Mesenchymal stem cell (in vitro differentiated cells and primary cell): ENCODE measurements around the gene UGT1A9.

ENCODE experiments used
- DNase-seq: peaks from one replicate; pipeline ENCODE4 v3.0.0-alpha.2; 2013
- H2AFZ ChIP-seq: one replicate; pipeline ENCODE4 v1.6.1; 2013; ENCODE audit warnings: low read depth, mild to moderate bottlenecking, control low read depth, inconsistent platforms, low read length, moderate library complexity
- H2AK5ac ChIP-seq: 2 replicates; pipeline ENCODE4 v1.6.1; 2013; ENCODE audit warnings: low read length, moderate library complexity, mild to moderate bottlenecking, inconsistent platforms; ENCODE audit not compliant: severe bottlenecking
- H2BK120ac ChIP-seq: one replicate; pipeline ENCODE4 v1.6.1; 2013; ENCODE audit warnings: low read depth, mild to moderate bottlenecking, inconsistent platforms, low read length, moderate library complexity
- H2BK12ac ChIP-seq, 2 experiments: one replicate each; pipeline ENCODE4 v1.6.1; 2013; ENCODE audit warnings: inconsistent platforms in 2 of 2, low read length in 2 of 2, mild to moderate bottlenecking in 2 of 2, moderate library complexity in 2 of 2, control low read depth in 1 of 2
- H2BK15ac ChIP-seq: one replicate; pipeline ENCODE4 v1.6.1; 2013; ENCODE audit warnings: mild to moderate bottlenecking, low read depth, inconsistent platforms; ENCODE audit not compliant: poor library complexity, severe bottlenecking
- H2BK5ac ChIP-seq: 2 replicates; pipeline ENCODE4 v1.6.1; 2013; ENCODE audit warnings: low read depth, mild to moderate bottlenecking, low read length, control low read depth, inconsistent platforms; ENCODE audit not compliant: poor library complexity, severe bottlenecking
- H3K14ac ChIP-seq, 2 experiments: one replicate each; pipeline ENCODE4 v1.6.1; 2013; ENCODE audit warnings: inconsistent platforms in 2 of 2, low read length in 2 of 2, control low read depth in 1 of 2, mild to moderate bottlenecking in 1 of 2, moderate library complexity in 1 of 2
- H3K18ac ChIP-seq, 2 experiments: one replicate each; pipeline ENCODE4 v1.6.1; 2013; ENCODE audit warnings: inconsistent platforms in 2 of 2, low read length in 2 of 2, control low read depth in 1 of 2, low read depth in 1 of 2, mild to moderate bottlenecking in 1 of 2
- H3K23ac ChIP-seq, 2 experiments: one replicate each; pipeline ENCODE4 v1.6.1; 2013; ENCODE audit warnings: inconsistent platforms in 2 of 2, low read length in 2 of 2, mild to moderate bottlenecking in 2 of 2, moderate library complexity in 2 of 2, control low read depth in 1 of 2
- H3K27ac ChIP-seq: 2 replicates; pipeline ENCODE4 v1.5.1; 2013; ENCODE audit warnings: mild to moderate bottlenecking, moderate library complexity, low read length, control low read depth, inconsistent platforms; ENCODE audit not compliant: poor library complexity, severe bottlenecking
- H3K27me3 ChIP-seq, 2 experiments: 2 replicates each; pipeline versions ENCODE4 v1.6.1 to v1.7.0; 2013; ENCODE audit warnings: low read length in 2 of 2, mild to moderate bottlenecking in 2 of 2, moderate library complexity in 2 of 2, control low read depth in 1 of 2, inconsistent platforms in 1 of 2; ENCODE audit not compliant: control insufficient read depth in 1 of 2, insufficient read depth in 1 of 2
- H3K36me3 ChIP-seq, 2 experiments: 2 replicates each; pipeline versions ENCODE4 v1.6.1 to v1.7.0; 2013; ENCODE audit warnings: low read length in 2 of 2, control low read depth in 1 of 2, inconsistent platforms in 1 of 2, low read depth in 1 of 2, mild to moderate bottlenecking in 1 of 2; ENCODE audit not compliant: insufficient read depth in 2 of 2, control insufficient read depth in 1 of 2
- H3K4ac ChIP-seq, 2 experiments: one replicate each; pipeline ENCODE4 v1.6.1; 2013; ENCODE audit warnings: inconsistent platforms in 2 of 2, low read length in 2 of 2, mild to moderate bottlenecking in 2 of 2, moderate library complexity in 2 of 2, control low read depth in 1 of 2, low read depth in 1 of 2
- H3K4me1 ChIP-seq: 2 replicates; pipeline ENCODE4 v1.6.1; 2013; ENCODE audit warnings: low read depth, low read length, control low read depth; ENCODE audit not compliant: control insufficient read depth, insufficient read depth
- H3K4me2 ChIP-seq: 2 replicates; pipeline ENCODE4 v1.6.1; 2013; ENCODE audit warnings: low read length, mild to moderate bottlenecking, inconsistent platforms; ENCODE audit not compliant: poor library complexity, severe bottlenecking
- H3K4me3 ChIP-seq, 2 experiments: 2 replicates each; pipeline versions ENCODE4 v1.5.1 to v1.7.0; 2013; ENCODE audit warnings: low read length in 2 of 2, mild to moderate bottlenecking in 2 of 2, control low read depth in 1 of 2, low read depth in 1 of 2; ENCODE audit not compliant: insufficient read depth in 1 of 2
- H3K79me1 ChIP-seq: replicated peaks from 2 replicates; pipeline ENCODE4 v1.6.1; 2013; ENCODE audit warnings: mild to moderate bottlenecking, control low read depth, low read length, inconsistent platforms; ENCODE audit not compliant: poor library complexity, severe bottlenecking
- H3K9ac ChIP-seq: 2 replicates; pipeline ENCODE4 v1.7.0; 2013; ENCODE audit warnings: mild to moderate bottlenecking, low read length, moderate library complexity
- H3K9me3 ChIP-seq: 2 replicates; pipeline ENCODE4 v1.7.0; 2013; ENCODE audit warnings: mild to moderate bottlenecking, low read length; ENCODE audit not compliant: control insufficient read depth
- H4K8ac ChIP-seq: one replicate; pipeline ENCODE4 v1.6.1; 2013; ENCODE audit warnings: inconsistent platforms, mild to moderate bottlenecking, low read length, moderate library complexity
- H4K91ac ChIP-seq: one replicate; pipeline ENCODE4 v1.6.1; 2013; ENCODE audit warnings: mild to moderate bottlenecking, low read length, inconsistent platforms
- WGBS: methylation state at CpG from one replicate; pipeline ENCODE4 v1.1.7; 2013; ENCODE audit warnings: mixed read lengths; 5-methylcytosine and 5-hydroxymethylcytosine counted together

Gene UGT1A9

DNA sequence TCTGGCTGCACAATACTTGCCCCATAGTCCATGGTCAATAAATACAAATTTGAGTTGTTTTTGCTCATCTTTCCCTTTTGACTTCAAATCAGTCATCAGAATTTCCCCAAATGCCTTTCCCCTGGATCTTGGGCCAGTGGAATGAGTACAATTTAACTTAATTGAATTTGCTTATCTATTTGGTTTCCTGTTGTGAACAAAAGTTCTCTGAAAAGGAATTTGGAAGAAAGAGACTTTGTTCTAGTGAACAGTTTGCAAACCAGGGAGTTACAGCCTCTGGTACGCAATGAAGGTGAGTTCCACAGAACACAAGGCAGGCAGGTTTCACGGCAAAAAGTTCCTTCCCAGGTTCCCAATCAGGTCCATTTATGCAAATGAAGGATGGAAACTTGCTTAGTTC is 87.2 kb downstream of the UGT1A9 start:
- Histone ChIP-seq H3K27ac (no peak overlapping the region), H3K9ac (no peak overlapping the region), H3K4me2 (no peak overlapping the region), H3K23ac (no peak overlapping the region), H3K4ac (no peak overlapping the region), H2BK15ac (no peak overlapping the region), H3K4me1 (no peaks in the 10 kb centered on the region), H3K36me3 (no peaks in the 10 kb centered on the region), H3K27me3 (peaks cover 0 to 4% of the 10 kb centered on the region in 2 experiments), H3K79me1 (no peaks in the 10 kb centered on the region), H3K18ac (no peak overlapping the region), H3K9me3 (no peaks in the 10 kb centered on the region), H2BK5ac (no peak overlapping the region), H2AK5ac (no peak overlapping the region), H4K91ac (no peak overlapping the region), H2AFZ (no peak overlapping the region), H3K4me3 (no peak overlapping the region), H3K14ac (no peak overlapping the region), H2BK120ac (no peak overlapping the region), H4K8ac (no peak overlapping the region), H2BK12ac (no peak overlapping the region)
- 91% methylated on average over 2 of the region's 2 CpGs for WGBS
- no peak for DNase-seq

DNA sequence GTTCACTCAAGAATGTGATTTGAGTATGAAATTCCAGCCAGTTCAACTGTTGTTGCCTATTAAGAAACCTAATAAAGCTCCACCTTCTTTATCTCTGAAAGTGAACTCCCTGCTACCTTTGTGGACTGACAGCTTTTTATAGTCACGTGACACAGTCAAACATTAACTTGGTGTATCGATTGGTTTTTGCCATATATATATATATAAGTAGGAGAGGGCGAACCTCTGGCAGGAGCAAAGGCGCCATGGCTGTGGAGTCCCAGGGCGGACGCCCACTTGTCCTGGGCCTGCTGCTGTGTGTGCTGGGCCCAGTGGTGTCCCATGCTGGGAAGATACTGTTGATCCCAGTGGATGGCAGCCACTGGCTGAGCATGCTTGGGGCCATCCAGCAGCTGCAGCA is 88.3 kb downstream of the UGT1A9 start, which contains the start of gene UGT1A1:
Gene UGT1A1, plus strand, starts transcription at position 228 of the 400 bp plus-strand sequence. Its CDS starts 18 bp downstream, at position 246.
- WGBS: 87% methylated on average over 4 of the region's 6 CpGs
- no peak within 1 kb of the TSS for H3K27ac ChIP-seq
- H4K91ac ChIP-seq: no peak within 1 kb of the TSS
- H3K36me3 ChIP-seq: no peaks in the 10 kb centered on the region
- no peak within 1 kb of the TSS for H3K4ac ChIP-seq
- no peaks in the 10 kb centered on the region for H3K79me1 ChIP-seq
- H2AFZ ChIP-seq: no peak within 1 kb of the TSS
- peaks cover 0 to 14% of the 10 kb centered on the region in 2 experiments for H3K27me3 ChIP-seq
- H3K23ac ChIP-seq: no peak within 1 kb of the TSS
- H2BK120ac ChIP-seq: no peak within 1 kb of the TSS
- H4K8ac ChIP-seq: no peak within 1 kb of the TSS
- no peaks in the 10 kb centered on the region for H3K9me3 ChIP-seq
- no peak within 1 kb of the TSS for H3K4me3 ChIP-seq
- no peak within 1 kb of the TSS for H3K4me2 ChIP-seq
- H2BK15ac ChIP-seq: no peak within 1 kb of the TSS
- H3K4me1 ChIP-seq: no peaks in the 10 kb centered on the region
- no peak for DNase-seq
- H3K9ac ChIP-seq: no peak within 1 kb of the TSS
- H3K14ac ChIP-seq: no peak within 1 kb of the TSS
- no peak within 1 kb of the TSS for H3K18ac ChIP-seq
- H2BK12ac ChIP-seq: no peak within 1 kb of the TSS
- H2BK5ac ChIP-seq: no peak within 1 kb of the TSS
- no peak within 1 kb of the TSS for H2AK5ac ChIP-seq

DNA sequence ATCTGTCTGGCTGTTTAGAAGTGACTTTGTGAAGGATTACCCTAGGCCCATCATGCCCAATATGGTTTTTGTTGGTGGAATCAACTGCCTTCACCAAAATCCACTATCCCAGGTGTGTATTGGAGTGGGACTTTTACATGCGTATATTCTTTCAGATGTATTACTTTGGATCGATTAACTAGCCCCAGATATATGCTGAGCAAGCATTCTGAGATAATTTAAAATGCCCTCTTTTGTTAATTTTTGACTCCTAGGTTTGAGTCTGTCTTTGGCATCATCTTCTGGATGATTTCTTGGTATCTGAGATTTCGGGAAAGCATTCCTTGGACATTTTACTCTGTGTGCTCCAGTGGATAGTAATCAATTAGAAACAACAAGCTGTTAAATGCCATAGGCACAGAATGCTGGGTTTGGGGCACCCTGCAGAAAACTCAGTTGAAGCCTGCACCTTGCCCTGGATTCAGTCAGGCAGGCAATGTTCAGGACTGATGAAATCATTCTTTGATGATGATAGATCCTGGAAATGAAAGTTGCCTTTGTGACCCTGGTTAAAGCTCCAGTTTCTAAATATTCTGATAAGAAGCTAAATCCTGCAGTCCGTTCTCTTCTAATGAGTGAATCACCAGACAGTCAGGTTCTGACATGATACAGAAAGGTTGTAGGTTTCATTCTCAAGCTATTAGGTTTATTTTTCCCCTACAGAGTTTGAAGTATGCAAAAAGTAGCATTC is 89.5 kb downstream of the UGT1A9 start:
- H3K14ac ChIP-seq: no peak overlapping the region
- no peaks in the 10 kb centered on the region for H3K79me1 ChIP-seq
- H2BK5ac ChIP-seq: no peak overlapping the region
- no peak overlapping the region for H2BK12ac ChIP-seq
- H2AFZ ChIP-seq: no peak overlapping the region
- no peaks in the 10 kb centered on the region for H3K4me1 ChIP-seq
- H3K4ac ChIP-seq: no peak overlapping the region
- no peak overlapping the region for H3K4me3 ChIP-seq
- H2AK5ac ChIP-seq: no peak overlapping the region
- H3K36me3 ChIP-seq: no peaks in the 10 kb centered on the region
- no peak overlapping the region for H2BK120ac ChIP-seq
- no peak overlapping the region for H3K23ac ChIP-seq
- H3K9me3 ChIP-seq: no peaks in the 10 kb centered on the region
- no peak overlapping the region for H3K18ac ChIP-seq
- H3K4me2 ChIP-seq: no peak overlapping the region
- H4K91ac ChIP-seq: no peak overlapping the region
- H2BK15ac ChIP-seq: no peak overlapping the region
- peaks cover 0 to 18% of the 10 kb centered on the region in 2 experiments for H3K27me3 ChIP-seq
- H3K27ac ChIP-seq: no peak overlapping the region
- 58% methylated on average over 3 of the region's 4 CpGs for WGBS
- no peak overlapping the region for H4K8ac ChIP-seq
- H3K9ac ChIP-seq: no peak overlapping the region
- no peak for DNase-seq

DNA sequence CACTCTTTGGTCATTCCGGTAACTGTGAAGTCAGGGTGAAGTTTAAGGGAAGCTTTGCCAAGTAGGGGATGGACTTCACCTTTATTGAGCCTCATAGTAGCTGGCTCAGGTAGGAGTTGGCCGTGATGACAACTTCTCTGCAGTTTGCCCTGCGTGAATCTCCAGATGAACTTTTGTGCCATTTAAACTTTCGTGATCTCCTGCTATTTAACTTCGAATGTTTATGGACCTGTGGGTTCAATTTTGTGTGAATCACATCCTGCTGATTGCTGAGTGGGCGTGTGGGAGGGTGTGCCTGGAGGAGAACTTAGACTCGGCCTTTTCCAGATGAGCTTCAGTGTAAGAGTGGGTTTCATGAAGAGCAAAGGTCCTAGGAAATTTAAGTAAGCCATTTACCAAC is 92.6 kb downstream of the UGT1A9 start:
- Histone ChIP-seq H3K23ac (no peak overlapping the region), H3K4me1 (peaks cover 2% of the 10 kb centered on the region), H3K79me1 (no peaks in the 10 kb centered on the region), H3K36me3 (no peaks in the 10 kb centered on the region), H3K4me2 (no peak overlapping the region), H3K4ac (no peak overlapping the region), H4K8ac (no peak overlapping the region), H3K27me3 (peaks cover 7 to 21% of the 10 kb centered on the region in 2 experiments), H2BK12ac (no peak overlapping the region), H3K14ac (no peak overlapping the region), H3K9ac (peak overlapping the region; percentile 28), H2BK5ac (no peak overlapping the region), H4K91ac (no peak overlapping the region), H3K18ac (no peak overlapping the region), H3K27ac (no peak overlapping the region), H3K9me3 (no peaks in the 10 kb centered on the region), H2AFZ (no peak overlapping the region), H2BK120ac (no peak overlapping the region), H2AK5ac (no peak overlapping the region), H3K4me3 (no peak overlapping the region), H2BK15ac (no peak overlapping the region)
- WGBS: 59% methylated on average over 7 of the region's 7 CpGs
- DNase-seq: peak; percentile 13
